Neuronal stem cell (in vitro differentiated cells): ENCODE measurements around the gene RAB11FIP3. TPM values are rescaled to one million over a fixed set of nuclear protein-coding genes. Genes with fewer than 3 reads are reported as not detected.

Experiments used
- small RNA-seq: library from polyadenylated mRNA; stranded (forward); fragments of <200 nt; extraction: miRNeasy Mini kit (QIAGEN cat#:217004); gene quantifications from one replicate; pipeline ENCODE3, GENCODE V24; 2013; ENCODE audit not compliant: insufficient read depth

RAB11FIP3 gene

Small RNAs within 50 kb of the gene (small RNA-seq; reads per million reads assigned to genes)
- 34.7 reads per million, percentile 89 among the genes with 10 or more reads in this experiment for gene MIR3176
- gene MIR5587 = 3.9 reads per million, percentile 6 among the genes with 10 or more reads in this experiment
- not detected for gene RF00019
- gene Z98883.1 = not detected
